ENCODE measurements around the gene PHF2.

The PHF2 gene

DNA sequence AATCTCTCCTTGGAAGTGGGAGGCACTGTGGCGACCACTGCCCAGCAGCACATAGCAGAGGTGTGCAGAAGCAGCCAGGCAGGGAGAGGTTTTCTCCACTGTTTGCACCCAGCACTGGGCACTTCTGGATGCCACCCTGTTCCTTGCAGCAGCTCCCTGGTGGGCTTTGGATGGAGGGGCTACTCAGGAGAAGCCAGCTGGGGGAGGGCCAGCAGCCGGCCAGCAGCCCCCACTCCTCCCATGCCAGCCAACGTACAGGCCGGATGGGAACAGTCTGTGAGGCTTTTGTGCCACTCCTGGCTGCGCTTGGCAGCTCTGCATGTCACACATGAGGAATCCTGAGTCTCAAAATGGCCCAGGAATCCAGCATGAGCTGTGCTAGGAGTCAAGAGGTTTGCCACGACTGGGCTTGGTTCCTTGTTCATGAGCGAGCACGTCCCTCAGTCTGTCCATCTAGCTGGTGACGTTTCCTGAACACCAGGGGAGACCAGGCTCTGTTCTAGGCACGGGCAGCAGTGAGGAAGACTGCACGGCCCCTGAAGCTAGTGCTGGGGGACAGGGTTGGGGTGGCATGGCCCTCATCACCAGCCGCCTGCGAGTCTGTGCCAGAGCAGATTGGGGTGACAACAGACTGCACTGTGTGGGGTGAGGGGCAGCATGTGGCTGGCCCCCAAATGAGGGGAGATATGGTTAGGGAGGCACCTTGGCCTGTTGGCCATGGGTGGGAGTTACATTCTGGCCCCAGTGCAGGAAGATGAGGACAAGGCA, 10.1 kb downstream of the PHF2 start:
- Mint-ChIP-seq H3K4me3 (no peak overlapping the region), H3K4me1 (peaks cover 39% of the 10 kb centered on the region), H3K27ac (no peak overlapping the region), H3K9me3 (peaks cover 9% of the 10 kb centered on the region), H3K27me3 (ENCODE audit: low read depth) (no peaks in the 10 kb centered on the region), H3K36me3 (ENCODE audit: low read depth) (peaks cover 25% of the 10 kb centered on the region)
- TF ChIP-seq, protein P1, sequence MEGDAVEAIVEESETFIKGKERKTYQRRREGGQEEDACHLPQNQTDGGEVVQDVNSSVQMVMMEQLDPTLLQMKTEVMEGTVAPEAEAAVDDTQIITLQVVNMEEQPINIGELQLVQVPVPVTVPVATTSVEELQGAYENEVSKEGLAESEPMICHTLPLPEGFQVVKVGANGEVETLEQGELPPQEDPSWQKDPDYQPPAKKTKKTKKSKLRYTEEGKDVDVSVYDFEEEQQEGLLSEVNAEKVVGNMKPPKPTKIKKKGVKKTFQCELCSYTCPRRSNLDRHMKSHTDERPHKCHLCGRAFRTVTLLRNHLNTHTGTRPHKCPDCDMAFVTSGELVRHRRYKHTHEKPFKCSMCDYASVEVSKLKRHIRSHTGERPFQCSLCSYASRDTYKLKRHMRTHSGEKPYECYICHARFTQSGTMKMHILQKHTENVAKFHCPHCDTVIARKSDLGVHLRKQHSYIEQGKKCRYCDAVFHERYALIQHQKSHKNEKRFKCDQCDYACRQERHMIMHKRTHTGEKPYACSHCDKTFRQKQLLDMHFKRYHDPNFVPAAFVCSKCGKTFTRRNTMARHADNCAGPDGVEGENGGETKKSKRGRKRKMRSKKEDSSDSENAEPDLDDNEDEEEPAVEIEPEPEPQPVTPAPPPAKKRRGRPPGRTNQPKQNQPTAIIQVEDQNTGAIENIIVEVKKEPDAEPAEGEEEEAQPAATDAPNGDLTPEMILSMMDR (IDR thresholded peaks at IDR 0.05; ENCODE audit: unreplicated experiment in 3 of 3) = no peak

DNA sequence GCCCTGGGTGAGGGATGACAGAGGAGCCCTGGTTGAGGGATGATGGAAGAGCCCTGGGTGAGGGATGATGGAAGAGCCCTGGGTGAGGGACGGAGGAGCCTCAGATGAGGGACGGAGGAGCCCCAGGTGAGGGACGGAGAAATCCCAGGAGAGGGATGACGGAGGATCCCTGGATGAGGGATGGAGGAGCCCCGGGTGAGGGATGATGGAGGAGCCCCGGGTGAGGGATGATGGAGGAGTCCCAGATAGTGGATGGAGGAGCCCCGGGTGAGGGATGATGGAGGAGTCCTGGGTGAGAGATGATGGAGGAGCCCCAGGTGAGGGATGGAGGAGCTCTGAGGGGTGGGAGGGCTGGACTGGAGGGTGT, 10.9 kb downstream of the PHF2 start:
- Mint-ChIP-seq H3K27ac (no peak overlapping the region), H3K36me3 (ENCODE audit: low read depth) (peaks cover 25% of the 10 kb centered on the region), H3K27me3 (ENCODE audit: low read depth) (no peaks in the 10 kb centered on the region), H3K4me1 (peaks cover 37% of the 10 kb centered on the region), H3K9me3 (peaks cover 9% of the 10 kb centered on the region), H3K4me3 (no peak overlapping the region)
- TF ChIP-seq, protein P1 (IDR thresholded peaks at IDR 0.05; ENCODE audit: unreplicated experiment in 3 of 3) = no peak

DNA sequence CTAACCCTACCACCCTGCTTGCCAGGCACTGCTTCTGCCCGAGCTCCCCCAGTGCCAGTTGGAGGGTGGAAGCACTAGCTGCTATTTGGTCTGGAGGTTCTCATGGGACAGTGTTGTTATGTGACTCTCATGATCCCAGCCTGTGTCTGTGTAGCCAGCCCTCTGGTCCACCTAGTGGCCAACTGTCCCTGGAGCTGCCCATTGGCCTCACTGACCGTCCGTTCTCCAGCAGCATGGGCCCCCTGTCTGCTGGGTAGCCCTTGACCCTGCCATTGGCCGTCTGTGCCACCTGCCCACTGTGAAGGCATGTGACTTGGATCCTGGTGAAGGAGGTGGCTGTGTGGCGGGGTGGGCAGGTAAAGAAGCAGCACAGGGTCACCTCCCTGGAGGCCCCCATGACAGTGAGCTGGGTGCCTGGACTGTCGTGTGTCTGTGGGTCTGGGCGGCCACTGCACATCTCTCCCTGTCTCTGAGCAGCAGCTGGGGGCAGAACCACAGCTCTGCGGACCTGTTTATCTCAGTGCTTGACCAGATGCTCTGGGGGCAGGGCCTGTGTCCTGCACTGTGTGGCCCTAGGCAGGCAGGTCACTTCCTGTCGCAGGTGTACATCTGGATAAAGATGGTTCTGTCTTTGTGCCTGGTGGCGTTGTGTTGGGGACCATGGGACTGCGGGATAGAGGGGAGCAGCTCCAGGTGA, 11.4 kb downstream of the PHF2 start:
- H3K4me3 Mint-ChIP-seq = no peak overlapping the region
- peaks cover 32% of the 10 kb centered on the region for H3K4me1 Mint-ChIP-seq
- peaks cover 22% of the 10 kb centered on the region for H3K36me3 Mint-ChIP-seq (ENCODE audit: low read depth)
- peaks cover 9% of the 10 kb centered on the region for H3K9me3 Mint-ChIP-seq
- no peak overlapping the region for H3K27ac Mint-ChIP-seq
- TF ChIP-seq, protein P1 (IDR thresholded peaks at IDR 0.05; ENCODE audit: unreplicated experiment in 3 of 3) = no peak
- H3K27me3 Mint-ChIP-seq (ENCODE audit: low read depth) = no peaks in the 10 kb centered on the region

DNA sequence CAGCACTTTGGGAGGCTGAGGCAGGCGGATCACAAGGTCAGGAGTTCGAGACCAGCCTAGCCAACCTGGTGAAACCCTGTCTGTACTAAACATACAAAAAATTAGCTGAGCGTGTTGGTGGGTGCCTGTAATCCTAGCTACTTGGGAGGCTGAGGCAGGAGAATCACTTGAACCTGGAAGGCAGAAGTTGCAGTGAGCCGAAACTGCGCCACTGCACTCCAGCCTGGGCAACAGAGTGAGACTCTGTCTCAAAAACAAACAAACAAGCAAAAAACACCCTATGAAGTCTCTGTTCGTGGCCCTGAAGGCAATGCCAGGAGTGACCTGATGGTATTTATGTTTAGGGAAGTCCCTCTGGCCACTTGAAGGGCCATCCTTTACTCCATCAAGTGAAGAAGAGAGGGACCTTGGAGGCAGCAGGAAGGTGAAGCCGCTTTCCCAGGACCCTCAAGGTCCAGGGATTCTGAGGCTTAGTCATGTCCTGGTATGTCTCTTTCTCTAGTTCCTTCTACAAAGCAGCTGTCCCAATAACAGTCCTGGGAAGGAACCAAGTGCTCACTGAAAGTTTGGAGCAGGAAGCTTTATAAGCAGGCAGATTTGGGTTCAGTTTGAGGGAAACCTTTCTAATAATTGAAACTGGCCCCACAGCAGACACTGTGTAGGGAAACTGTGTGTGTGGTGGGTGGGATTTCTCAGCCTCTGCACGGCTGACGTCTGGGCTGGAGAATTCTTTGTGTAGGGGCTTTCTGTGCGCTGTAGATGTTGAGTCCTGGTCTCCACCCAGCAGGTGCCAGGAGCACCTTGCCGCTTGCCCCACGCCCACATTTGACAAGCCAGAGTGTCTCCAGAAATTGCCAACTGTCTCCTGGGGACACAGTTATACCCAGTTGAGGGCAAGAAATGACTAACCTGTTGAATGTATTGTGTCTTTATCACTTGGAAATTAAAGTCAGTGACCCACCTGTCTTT, 12.5 kb downstream of the PHF2 start:
- TF ChIP-seq, protein P1 (IDR thresholded peaks at IDR 0.05; ENCODE audit: unreplicated experiment in 3 of 3) = no peak
- Mint-ChIP-seq H3K9me3 (peaks cover 5% of the 10 kb centered on the region), H3K36me3 (ENCODE audit: low read depth) (peaks cover 14% of the 10 kb centered on the region), H3K27ac (peak overlapping the region; percentile 39 to 57 (median 54)), H3K4me3 (no peak overlapping the region), H3K27me3 (ENCODE audit: low read depth) (no peaks in the 10 kb centered on the region), H3K4me1 (peaks cover 27% of the 10 kb centered on the region)

DNA sequence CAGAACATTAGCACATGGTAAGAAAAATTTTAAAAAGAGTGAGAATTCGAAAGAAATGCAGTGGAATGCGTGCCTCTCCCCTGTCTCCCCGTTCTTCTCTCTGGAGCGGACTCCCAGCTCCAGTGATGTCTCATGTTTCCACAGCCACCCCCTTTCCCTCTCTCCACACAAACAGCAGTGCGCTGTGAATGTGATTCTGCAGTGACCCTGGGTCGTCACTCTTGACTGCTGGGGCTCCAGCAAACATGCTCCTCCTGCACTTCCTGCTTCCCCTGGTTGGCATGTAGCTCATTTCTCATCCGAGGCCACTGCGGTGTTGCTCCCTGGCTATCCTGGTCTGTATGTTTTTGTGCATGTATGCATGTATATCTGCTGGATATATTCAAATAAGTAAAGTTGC, 13.3 kb downstream of the PHF2 start:
- peak overlapping the region; percentile 57 to 82 (median 65) for H3K27ac Mint-ChIP-seq
- H3K36me3 Mint-ChIP-seq (ENCODE audit: low read depth) = peaks cover 9% of the 10 kb centered on the region
- peaks cover 27% of the 10 kb centered on the region for H3K4me1 Mint-ChIP-seq
- no peaks in the 10 kb centered on the region for H3K27me3 Mint-ChIP-seq (ENCODE audit: low read depth)
- H3K9me3 Mint-ChIP-seq = peaks cover under 1% of the 10 kb centered on the region
- TF ChIP-seq, protein P1 (IDR thresholded peaks at IDR 0.05; ENCODE audit: unreplicated experiment in 3 of 3) = no peak
- H3K4me3 Mint-ChIP-seq = peak overlapping the region; percentile 1 to 29 (median 18)
